HepG2 (cell line): Measurements from ENCODE around the gene AK2. TPM values are rescaled to one million over a fixed set of nuclear protein-coding genes. Genes with fewer than 3 reads are reported as not detected.
A peak's percentile ranks its signal among the peaks of the same experiment; 100 is the strongest.

Experiments
- HDAC2 ChIP-seq: sonication (generic); formaldehyde crosslinking; IDR thresholded peaks from 2 replicates; pipeline ENCODE4 v1.4.0; 2020; ENCODE audit warnings: missing genetic modification reagents
- MXI1 ChIP-seq: IDR thresholded peaks from 3 replicates; pipeline ENCODE4 v1.6.1; 2012; ENCODE audit warnings: low read depth, low read length, inconsistent platforms, borderline replicate concordance
- NFKBIZ ChIP-seq: IDR thresholded peaks from 2 replicates; pipeline ENCODE4 v1.6.1; 2018; ENCODE audit warnings: missing genetic modification reagents, missing compliant biosample characterization
- NR2F1 ChIP-seq, 2 experiments: fragments of 450-650 bp in 1 of 2; formaldehyde crosslinking in 1 of 2; IDR thresholded peaks; 2 replicates each; pipeline versions ENCODE4 v1.5.0 to v1.6.1; 2016 to 2020; ENCODE audit warnings: mild to moderate bottlenecking in 1 of 2, missing compliant biosample characterization in 1 of 2, missing genetic modification reagents in 1 of 2, moderate library complexity in 1 of 2
- PHF8 ChIP-seq: sonication (generic); formaldehyde crosslinking; IDR thresholded peaks from 2 replicates; pipeline ENCODE4 v1.5.0; 2020; ENCODE audit warnings: missing genetic modification reagents
- SALL1 ChIP-seq: sonication (generic); formaldehyde crosslinking; IDR thresholded peaks from 2 replicates; pipeline ENCODE4 v1.8.0; 2022; ENCODE audit warnings: mild to moderate bottlenecking, missing genetic modification reagents
- SIX1 ChIP-seq: sonication (generic); formaldehyde crosslinking; IDR thresholded peaks from 2 replicates; pipeline ENCODE4 v1.4.0; 2020; ENCODE audit warnings: missing genetic modification reagents, borderline replicate concordance
- SOX6 ChIP-seq, 2 experiments: fragments of 450-650 bp in 1 of 2; sonication (generic) in 1 of 2; formaldehyde crosslinking in 1 of 2; IDR thresholded peaks; 2 replicates each; pipeline versions ENCODE4 v1.4.0 to v1.6.1; 2017 to 2020; ENCODE audit warnings: antibody characterized with exemption in 1 of 2, mild to moderate bottlenecking in 1 of 2, missing genetic modification reagents in 1 of 2
- SP2 ChIP-seq: sonication (generic); formaldehyde crosslinking; IDR thresholded peaks from 2 replicates; pipeline ENCODE4 v1.5.1; 2020; ENCODE audit warnings: mild to moderate bottlenecking, missing genetic modification reagents
- SP4 ChIP-seq: sonication (generic); formaldehyde crosslinking; IDR thresholded peaks from 2 replicates; pipeline ENCODE4 v1.8.1; 2023; ENCODE audit warnings: mild to moderate bottlenecking, missing genetic modification reagents
- TSC22D2 ChIP-seq: sonication (generic); formaldehyde crosslinking; IDR thresholded peaks from 2 replicates; pipeline ENCODE4 v1.5.1; 2020; ENCODE audit warnings: missing genetic modification reagents, mild to moderate bottlenecking, borderline replicate concordance
- ZFYVE20 ChIP-seq: sonication (generic); formaldehyde crosslinking; IDR thresholded peaks from 2 replicates; pipeline ENCODE4 v1.8.0; 2023; ENCODE audit warnings: low read depth, mild to moderate bottlenecking, moderate library complexity, missing genetic modification reagents, borderline replicate concordance
- ZNF3 ChIP-seq: IDR thresholded peaks from 2 replicates; pipeline ENCODE4 v1.7.0; 2017; ENCODE audit warnings: inconsistent platforms
- ZNF761 ChIP-seq: sonication (generic); formaldehyde crosslinking; conservative IDR thresholded peaks from 2 replicates; pipeline ENCODE4 v1.4.0; 2020; ENCODE audit warnings: mild to moderate bottlenecking, missing genetic modification reagents
- polyA plus RNA-seq, 8 experiments: library from polyadenylated mRNA; depleted of rRNA in 3 of 8; stranded (reverse) in 7 of 8; unstranded in 1 of 8; fragments of >200 nt; fragmentation: Illumina TruSeq in 4 of 8; extraction: Trizol in 4 of 8; gene quantifications; 2 replicates each; pipeline versions ENCODE4 v1.2.1 to v1.2.3, GENCODE V29; 2011 to 2016; ENCODE audit warnings: low read depth in 4 of 8, missing spikeins in 1 of 8, mixed read lengths in 1 of 8; ENCODE audit not compliant: insufficient read depth in 1 of 8
- total RNA-seq, 5 experiments: library from RNA; depleted of rRNA; stranded (reverse); fragments of >200 nt; fragmentation: Illumina TruSeq; extraction: Trizol; gene quantifications; 2 replicates each; pipeline ENCODE4 v1.2.3, GENCODE V29; 2016; ENCODE audit warnings: low read depth in 1 of 5
- TF ChIP-seq, protein P1 (sequence below): sonication (generic); formaldehyde crosslinking; IDR thresholded peaks from 2 replicates; pipeline ENCODE4 v1.4.0; 2020; ENCODE audit warnings: missing genetic modification reagents
- TF ChIP-seq, protein P2 (sequence below), 2 experiments: sonication (generic) in 1 of 2; formaldehyde crosslinking in 1 of 2; IDR thresholded peaks; 2 replicates each; pipeline versions ENCODE4 v1.4.0 to v1.6.1; 2018 to 2020; ENCODE audit warnings: missing genetic modification reagents in 2 of 2, borderline replicate concordance in 1 of 2, low read depth in 1 of 2, mild to moderate bottlenecking in 1 of 2, missing biosample characterization in 1 of 2
- TF ChIP-seq, protein P3 (sequence below): sonication (generic); formaldehyde crosslinking; IDR thresholded peaks from 2 replicates; pipeline ENCODE4 v1.8.0; 2022; ENCODE audit warnings: mild to moderate bottlenecking, missing genetic modification reagents, moderate library complexity
- TF ChIP-seq, protein P4 (sequence below), 2 experiments: sonication (generic) in 1 of 2; formaldehyde crosslinking in 1 of 2; IDR thresholded peaks; 2 replicates each; pipeline versions ENCODE4 v1.4.0 to v1.6.1; 2016 to 2020; ENCODE audit warnings: borderline replicate concordance in 1 of 2, low read depth in 1 of 2, mild to moderate bottlenecking in 1 of 2, missing genetic modification reagents in 1 of 2

Gene AK2
- total and polyA plus RNA-seq, 2 of the 13 experiments (the other 11 are each of a cell fraction or from before 2014, with no cell fraction given): 170 to 188 TPM

DNA sequence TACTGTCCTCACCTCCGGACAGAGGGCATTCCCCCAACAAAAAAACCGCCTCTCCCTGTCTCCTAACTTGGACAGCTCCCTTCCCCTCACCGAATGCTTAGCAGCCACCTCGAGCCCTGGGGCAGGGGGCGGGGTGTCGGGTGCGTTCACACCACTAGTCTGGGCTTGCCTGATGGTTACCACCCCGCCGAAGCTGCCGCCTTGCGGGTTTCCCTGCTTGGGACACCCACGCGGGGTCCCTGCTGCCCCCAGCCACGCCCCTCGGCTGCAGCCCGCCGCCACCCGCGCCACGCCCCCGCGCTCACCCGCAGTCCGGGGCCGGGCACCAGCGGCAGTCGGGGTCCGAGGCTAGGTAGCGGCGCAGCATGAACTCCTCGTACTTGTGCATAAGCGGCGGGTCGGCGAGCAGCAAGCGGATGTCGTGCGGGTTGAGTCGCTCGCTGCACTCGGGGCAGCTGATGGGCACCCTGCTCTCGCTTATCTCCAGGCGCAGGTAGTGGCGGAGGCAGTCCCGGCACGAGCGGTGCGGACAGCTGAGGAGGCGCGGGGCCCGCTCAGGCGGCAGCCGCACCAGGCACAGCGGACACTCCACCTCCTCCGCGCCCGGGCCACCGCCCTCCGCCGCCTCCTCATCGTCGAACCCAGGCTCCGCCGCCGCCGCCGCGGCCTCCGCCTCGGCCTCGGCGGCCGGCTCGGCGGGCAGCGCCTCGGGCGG lies 72.8 kb downstream of the AK2 start (continued):
- TF ChIP-seq SIX1 (no peak), ZFYVE20 (CRISPR knock-in tag) (no peak), HDAC2 (CRISPR knock-in tag) (peak; percentile 27; the same call in 1 of the 2 replicates), PHF8 (CRISPR knock-in tag) (peak; percentile 48; the same call in 1 of the 2 replicates), SOX6 (IDR thresholded peaks at IDR 0.05) (no peak), SOX6 (CRISPR knock-in tag; IDR thresholded peaks at IDR 0.05) (no peak), MXI1 (peak; percentile 56; the same call in 1 of the 3 replicates), SP4 (CRISPR knock-in tag) (no peak), SP2 (CRISPR knock-in tag) (peak; percentile 1; the same call in 1 of the 2 replicates), ZNF761 (CRISPR knock-in tag) (0 out of 2 replicates have a peak, but pooled peaks have one; percentile 34), ZNF3 (CRISPR knock-in tag) (no peak), SALL1 (peak; percentile 48; the same call in 1 of the 2 replicates), NR2F1 (CRISPR knock-in tag; IDR thresholded peaks at IDR 0.05) (no peak), NFKBIZ (CRISPR knock-in tag) (no peak), TSC22D2 (CRISPR knock-in tag) (0 out of 2 replicates have a peak, but pooled peaks have one; percentile 66)
- TF ChIP-seq, protein P1, sequence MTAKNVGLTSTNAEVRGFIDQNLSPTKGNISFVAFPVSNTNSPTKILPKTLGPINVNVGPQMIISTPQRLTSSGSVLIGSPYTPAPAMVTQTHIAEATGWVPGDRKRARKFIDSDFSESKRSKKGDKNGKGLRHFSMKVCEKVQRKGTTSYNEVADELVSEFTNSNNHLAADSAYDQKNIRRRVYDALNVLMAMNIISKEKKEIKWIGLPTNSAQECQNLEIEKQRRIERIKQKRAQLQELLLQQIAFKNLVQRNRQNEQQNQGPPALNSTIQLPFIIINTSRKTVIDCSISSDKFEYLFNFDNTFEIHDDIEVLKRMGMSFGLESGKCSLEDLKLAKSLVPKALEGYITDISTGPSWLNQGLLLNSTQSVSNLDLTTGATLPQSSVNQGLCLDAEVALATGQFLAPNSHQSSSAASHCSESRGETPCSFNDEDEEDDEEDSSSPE: no peak
- TF ChIP-seq, protein P2, sequence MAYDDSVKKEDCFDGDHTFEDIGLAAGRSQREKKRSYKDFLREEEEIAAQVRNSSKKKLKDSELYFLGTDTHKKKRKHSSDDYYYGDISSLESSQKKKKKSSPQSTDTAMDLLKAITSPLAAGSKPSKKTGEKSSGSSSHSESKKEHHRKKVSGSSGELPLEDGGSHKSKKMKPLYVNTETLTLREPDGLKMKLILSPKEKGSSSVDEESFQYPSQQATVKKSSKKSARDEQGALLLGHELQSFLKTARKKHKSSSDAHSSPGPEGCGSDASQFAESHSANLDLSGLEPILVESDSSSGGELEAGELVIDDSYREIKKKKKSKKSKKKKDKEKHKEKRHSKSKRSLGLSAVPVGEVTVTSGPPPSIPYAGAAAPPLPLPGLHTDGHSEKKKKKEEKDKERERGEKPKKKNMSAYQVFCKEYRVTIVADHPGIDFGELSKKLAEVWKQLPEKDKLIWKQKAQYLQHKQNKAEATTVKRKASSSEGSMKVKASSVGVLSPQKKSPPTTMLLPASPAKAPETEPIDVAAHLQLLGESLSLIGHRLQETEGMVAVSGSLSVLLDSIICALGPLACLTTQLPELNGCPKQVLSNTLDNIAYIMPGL (CRISPR knock-in tag; IDR thresholded peaks at IDR 0.05; ENCODE audit: borderline replicate concordance in 1 of 2, low read depth in 1 of 2): peak; percentile 42 to 60; a peak in 2 of 4 replicates
- TF ChIP-seq, protein P3, sequence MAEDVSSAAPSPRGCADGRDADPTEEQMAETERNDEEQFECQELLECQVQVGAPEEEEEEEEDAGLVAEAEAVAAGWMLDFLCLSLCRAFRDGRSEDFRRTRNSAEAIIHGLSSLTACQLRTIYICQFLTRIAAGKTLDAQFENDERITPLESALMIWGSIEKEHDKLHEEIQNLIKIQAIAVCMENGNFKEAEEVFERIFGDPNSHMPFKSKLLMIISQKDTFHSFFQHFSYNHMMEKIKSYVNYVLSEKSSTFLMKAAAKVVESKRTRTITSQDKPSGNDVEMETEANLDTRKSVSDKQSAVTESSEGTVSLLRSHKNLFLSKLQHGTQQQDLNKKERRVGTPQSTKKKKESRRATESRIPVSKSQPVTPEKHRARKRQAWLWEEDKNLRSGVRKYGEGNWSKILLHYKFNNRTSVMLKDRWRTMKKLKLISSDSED (CRISPR knock-in tag): no peak
- TF ChIP-seq, protein P4, sequence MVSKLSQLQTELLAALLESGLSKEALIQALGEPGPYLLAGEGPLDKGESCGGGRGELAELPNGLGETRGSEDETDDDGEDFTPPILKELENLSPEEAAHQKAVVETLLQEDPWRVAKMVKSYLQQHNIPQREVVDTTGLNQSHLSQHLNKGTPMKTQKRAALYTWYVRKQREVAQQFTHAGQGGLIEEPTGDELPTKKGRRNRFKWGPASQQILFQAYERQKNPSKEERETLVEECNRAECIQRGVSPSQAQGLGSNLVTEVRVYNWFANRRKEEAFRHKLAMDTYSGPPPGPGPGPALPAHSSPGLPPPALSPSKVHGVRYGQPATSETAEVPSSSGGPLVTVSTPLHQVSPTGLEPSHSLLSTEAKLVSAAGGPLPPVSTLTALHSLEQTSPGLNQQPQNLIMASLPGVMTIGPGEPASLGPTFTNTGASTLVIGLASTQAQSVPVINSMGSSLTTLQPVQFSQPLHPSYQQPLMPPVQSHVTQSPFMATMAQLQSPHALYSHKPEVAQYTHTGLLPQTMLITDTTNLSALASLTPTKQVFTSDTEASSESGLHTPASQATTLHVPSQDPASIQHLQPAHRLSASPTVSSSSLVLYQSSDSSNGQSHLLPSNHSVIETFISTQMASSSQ (IDR thresholded peaks at IDR 0.05; ENCODE audit: low read depth): no peak
- TF ChIP-seq, protein P4 (CRISPR knock-in tag; IDR thresholded peaks at IDR 0.05; ENCODE audit: borderline replicate concordance): no peak; the same call in 1 of the 2 replicates
